ENCODE results near the gene IFI27.
"Not testable (repeated sequence)": the region's sequence is repeated elsewhere in the genome, so short reads cannot be mapped to it uniquely, and the experiment has no call there.

Gene IFI27

DNA sequence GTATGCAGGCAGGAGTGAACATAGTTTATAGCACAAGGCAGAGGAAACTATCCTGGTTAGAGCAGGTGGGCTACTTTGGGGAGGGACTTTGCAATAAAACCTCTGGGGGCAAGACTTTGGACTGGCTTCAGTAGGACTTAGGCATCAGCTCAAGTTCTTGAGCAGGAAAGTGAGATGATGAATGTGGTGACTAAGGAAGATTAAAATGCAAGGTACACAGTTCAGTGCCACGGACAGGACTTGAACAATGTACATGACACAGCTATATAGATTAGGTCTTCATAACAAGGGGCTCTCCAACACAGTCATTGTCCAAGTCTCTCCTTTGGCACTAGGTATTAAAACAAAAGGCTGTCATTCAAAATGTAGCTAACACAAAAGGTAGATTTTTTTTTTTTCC, 42.1 kb downstream of the IFI27 start:
- DNase-seq (ENCODE audit: low read depth in 2 of 2), result no peak

DNA sequence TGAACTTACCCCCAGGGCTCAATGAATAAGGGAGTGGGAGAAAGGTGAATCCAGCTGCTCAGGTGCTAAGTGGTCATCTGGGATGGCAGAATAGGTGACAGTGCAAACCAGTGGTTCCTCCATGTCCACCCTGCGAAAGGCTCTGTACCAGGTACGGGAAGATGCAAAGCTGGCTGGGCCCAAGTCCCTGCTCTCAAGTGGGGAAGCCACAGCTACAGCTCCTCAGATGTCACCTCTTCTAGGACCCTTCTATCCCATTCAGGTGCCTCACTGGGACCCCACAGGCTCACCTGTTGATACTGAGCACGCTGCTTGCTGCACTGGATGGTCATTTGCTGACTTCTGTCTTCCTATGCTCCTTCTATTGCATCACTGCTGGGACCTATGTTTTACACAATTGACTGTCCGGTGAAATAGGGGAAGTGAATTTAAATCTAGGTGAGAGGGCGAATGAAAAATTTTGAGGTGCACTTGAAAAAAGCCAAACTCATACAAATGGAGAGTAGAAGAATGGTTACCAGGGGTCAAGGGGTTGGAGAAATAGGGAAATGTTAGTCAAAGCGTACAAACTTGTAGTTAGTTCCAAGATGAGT, 43.3 kb downstream of the IFI27 start:
- DNase-seq (ENCODE audit: low read depth in 2 of 2), result no peak

DNA sequence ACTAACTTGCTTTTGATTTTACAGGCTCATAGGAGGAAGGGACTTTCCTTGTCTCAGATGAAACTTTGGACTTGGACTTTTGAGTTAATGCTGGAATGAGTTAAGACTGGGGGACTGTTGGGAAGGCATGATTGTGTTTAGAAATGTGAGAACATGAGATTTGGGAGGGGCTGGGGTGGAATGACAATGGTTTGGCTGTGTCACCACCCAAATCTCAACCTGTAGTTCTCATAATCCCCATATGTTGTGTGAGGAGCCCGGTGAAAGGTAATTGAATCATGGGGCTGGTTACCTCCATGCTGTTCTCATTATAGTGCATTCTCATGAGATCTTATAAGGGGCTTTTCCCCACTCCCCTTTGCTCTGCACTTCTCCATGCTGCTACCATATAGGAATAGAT, 45.6 kb downstream of the IFI27 start:
- DNase-seq (ENCODE audit: low read depth in 2 of 2), result not testable (repeated sequence)

DNA sequence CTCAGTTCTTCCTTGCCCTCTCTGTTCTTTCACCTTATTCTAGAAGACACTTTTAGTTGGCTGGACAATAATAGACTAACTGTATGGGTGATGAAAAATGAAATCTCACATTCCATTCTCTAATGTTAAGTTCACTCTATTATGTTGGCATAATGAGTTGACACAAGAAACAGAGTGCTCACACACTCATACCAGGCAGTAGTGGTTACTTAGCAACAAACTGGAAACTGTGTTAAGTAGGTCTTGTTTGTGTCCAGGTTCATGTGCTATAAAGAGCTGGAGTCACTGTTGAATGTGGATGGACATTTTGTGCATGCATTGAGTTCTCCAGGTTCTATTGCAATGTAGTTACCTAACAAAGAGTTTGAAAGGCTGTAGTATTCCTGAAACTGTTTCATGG, 46.7 kb downstream of the IFI27 start:
- DNase-seq (ENCODE audit: low read depth in 2 of 2), result no peak

DNA sequence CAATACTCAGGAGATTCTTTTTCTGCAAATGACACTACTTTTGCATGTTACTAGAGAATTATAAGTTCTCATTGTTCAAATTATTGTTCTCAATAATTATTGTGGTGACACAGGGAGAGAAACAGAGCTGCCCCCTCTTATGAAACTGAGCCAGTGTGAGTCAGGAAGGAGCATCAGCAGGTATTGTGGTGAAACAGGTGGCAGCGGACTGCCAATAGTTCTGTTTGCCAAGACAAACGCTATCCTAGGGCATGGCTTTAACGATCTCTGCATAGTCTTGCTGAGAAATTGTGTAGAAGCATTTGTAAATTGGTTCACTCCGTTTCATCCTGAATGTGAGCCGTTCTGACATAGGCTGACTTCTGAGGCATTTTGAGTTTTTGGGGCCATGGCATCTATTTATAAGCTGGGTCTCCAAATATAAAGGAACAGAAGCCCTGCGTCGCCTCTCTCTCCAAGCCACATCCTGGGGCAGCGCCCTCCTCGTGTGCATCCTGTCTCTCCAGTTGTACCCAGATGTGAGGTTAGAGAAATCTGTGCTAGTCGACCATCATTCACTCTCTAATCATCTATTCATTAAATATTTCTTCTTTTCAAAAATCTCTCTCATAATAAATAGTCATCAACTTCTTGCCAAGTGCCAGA, 47.8 kb downstream of the IFI27 start:
- no peak for DNase-seq (ENCODE audit: low read depth in 2 of 2)

DNA sequence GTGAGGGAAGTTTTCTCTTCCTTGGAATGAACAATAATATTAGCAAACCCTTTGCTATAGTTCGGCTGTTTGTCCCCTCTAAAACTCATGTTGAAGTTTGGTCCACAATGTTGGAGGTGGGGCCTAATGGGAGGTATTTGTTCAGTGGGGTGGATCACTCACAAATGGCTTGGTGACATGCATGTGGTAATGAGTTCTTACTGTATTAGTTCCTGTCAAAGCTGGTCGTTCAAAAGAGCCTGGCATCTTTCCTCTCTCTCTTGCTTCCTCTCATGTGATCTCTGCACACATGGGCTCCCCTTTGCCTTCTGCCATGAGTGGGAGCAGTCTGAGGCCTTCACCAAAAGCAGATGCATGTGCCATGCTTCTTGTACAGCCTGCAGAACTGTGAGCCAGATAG, 50.5 kb downstream of the IFI27 start:
- DNase-seq (ENCODE audit: low read depth in 2 of 2), result no peak

DNA sequence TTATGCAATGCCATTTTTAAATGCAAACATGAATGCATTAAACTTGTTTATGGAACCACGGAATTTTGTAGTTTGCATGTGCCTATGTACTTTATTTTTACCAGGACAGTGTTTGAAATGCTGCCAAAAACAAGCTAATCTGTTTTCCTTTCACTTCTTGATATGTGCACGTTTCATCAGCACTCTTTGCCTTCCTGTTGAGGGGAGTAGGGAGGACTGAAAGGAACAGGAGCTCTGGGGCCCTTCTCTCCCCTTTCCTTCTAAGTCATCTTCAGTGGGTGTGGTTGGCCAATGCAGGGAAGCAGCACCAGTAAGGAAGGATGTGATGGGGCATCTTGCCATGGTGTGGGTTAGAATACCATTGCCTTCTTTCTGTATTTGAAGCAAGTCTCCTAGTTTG, 51.4 kb downstream of the IFI27 start:
- no peak for DNase-seq (ENCODE audit: low read depth in 2 of 2)

DNA sequence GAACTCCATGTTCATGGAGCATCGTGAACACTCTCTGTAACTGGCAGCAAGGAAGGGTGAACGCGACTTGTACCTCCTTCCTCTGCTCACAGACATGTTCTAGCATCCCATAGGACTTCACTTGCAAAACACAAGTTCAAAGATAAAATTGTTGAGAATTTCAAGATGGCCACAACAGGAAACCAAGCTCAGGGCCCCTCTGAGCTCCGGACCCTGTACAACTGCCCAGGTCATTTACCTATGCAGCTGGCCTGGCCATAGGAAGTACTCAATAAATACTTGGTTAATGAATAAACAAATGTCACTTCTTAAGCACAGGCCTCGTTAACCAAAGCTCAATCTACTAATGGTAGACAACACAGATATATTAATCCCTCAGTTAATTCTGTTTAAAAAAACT, 51.9 kb downstream of the IFI27 start:
- no peak for DNase-seq (ENCODE audit: low read depth in 2 of 2)

DNA sequence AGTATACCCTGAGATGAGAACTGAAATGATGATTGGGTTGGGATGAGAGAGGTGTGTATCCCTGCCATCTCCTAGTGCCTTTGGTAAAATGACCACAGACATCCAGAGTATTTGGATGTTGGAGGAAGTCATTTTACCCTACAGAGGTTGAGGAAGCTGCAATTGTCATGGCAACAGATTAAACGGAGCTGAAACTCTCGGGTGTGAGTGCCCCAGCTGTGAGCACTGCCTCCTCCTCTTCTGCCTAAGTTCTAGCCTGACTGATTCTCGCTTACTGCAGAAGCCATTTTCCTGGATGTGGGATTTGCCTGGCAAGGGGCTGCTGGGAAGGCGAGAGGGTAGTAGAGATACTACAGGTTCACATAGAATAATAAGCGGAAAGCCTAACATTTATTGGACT, 53.3 kb downstream of the IFI27 start:
- DNase-seq (ENCODE audit: low read depth in 2 of 2), result no peak

DNA sequence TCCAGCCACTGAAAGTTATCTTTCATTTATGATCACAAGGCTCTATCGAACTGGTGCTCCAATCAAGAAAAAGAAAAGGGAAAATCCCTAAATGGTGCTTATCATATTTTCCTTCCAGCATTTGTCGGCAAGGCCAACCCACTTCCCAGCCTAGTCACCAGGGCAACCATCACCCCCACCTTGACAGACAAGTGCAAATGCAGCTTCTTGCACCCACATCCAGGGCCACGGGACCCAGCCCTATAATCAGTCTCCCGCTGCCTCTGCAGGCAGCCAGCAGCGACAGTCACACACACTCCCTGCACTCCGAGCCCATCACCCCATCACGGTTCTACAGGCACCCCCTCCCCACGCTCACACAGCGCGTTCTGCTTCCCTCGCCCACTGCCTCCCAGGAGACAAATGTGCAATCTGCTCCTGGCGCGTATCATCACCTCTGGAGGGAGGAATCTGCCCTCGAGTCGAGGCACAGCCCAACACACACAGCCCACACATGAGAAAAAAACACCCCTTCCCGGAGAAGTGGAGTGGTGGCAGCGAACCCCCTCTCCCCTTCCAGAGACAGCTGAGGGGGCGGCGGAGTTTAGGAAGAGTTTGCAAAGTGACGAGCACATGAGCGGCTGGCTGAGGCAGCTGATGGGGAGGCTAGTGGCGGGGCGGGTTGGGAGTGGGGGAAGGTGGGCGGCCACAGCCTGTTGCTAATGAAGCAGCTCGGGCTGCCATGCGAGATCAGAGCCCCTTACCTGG, 54.3 kb downstream of the IFI27 start:
- DNase-seq (ENCODE audit: low read depth in 2 of 2), result no peak

DNA sequence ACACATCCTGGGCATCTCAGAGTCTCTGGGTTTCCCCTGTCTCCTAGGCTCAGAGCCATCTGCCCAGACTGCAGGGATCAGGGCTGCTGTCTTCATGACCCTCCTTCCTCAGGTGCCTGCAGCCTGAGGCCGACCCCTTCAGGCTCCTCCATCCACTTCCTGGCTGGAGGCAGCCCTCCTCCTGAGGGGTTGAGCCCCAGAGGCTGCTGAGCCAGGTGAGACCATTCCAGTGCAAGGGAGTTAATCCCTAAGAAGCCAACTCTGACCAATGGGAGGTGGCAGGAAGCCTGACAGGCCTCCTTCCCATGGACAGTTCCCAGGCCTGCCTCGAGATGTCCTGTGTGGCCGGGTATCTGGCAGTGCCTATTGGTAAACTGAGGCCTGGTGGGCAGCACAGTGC, 55.2 kb downstream of the IFI27 start:
- DNase-seq (ENCODE audit: low read depth in 2 of 2), result no peak
